Small intestine (tissue), 7 donors: Measurements from ENCODE around the gene SMS. TPM values are rescaled to one million over a fixed set of nuclear protein-coding genes. Genes with fewer than 3 reads are reported as not detected.
A peak's percentile ranks its signal among the peaks of the same experiment; 100 is the strongest.

Experiments
- DNase-seq, 2 donors: peaks; one replicate each; pipeline versions ENCODE4 v3.0.0 to v3.0.0-alpha.2; 2013
- FAIRE-seq: peaks from 2 replicates; lab custom pipeline; 2012; peaks lifted over from hg19 to GRCh38; lab: Jason Lieb, UNC
- H3K27ac ChIP-seq, 3 donors: one replicate each; pipeline ENCODE4 v1.5.1; 2013; ENCODE audit warnings: low read length in 2 of 3, mild to moderate bottlenecking in 2 of 3, control low read depth in 1 of 3, inconsistent platforms in 1 of 3, low read depth in 1 of 3, moderate library complexity in 1 of 3
- H3K27me3 ChIP-seq, 3 donors: one replicate each; pipeline ENCODE4 v1.6.1; 2013; ENCODE audit warnings: low read length in 3 of 3, inconsistent platforms in 1 of 3; ENCODE audit not compliant: control insufficient read depth in 3 of 3, insufficient read depth in 3 of 3
- H3K36me3 ChIP-seq, 3 donors: one replicate each; pipeline ENCODE4 v1.6.1; 2013; ENCODE audit warnings: low read length in 3 of 3, inconsistent platforms in 1 of 3, low read depth in 1 of 3, mild to moderate bottlenecking in 1 of 3, moderate library complexity in 1 of 3; ENCODE audit not compliant: control insufficient read depth in 3 of 3, insufficient read depth in 2 of 3
- H3K4me1 ChIP-seq, 3 donors: one replicate each; pipeline ENCODE4 v1.6.1; 2013; ENCODE audit warnings: low read length in 2 of 3, inconsistent platforms in 1 of 3, low read depth in 1 of 3, mild to moderate bottlenecking in 1 of 3, moderate library complexity in 1 of 3; ENCODE audit not compliant: control insufficient read depth in 3 of 3, insufficient read depth in 2 of 3
- H3K4me3 ChIP-seq, 3 donors: one replicate each; pipeline ENCODE4 v1.5.1; 2013; ENCODE audit warnings: low read length in 3 of 3, control low read depth in 1 of 3, inconsistent platforms in 1 of 3, low read depth in 1 of 3, mild to moderate bottlenecking in 1 of 3, moderate library complexity in 1 of 3
- H3K9me3 ChIP-seq, 2 donors: one replicate each; pipeline ENCODE4 v1.6.1; 2013; ENCODE audit warnings: low read depth in 1 of 2, low read length in 1 of 2; ENCODE audit not compliant: control insufficient read depth in 2 of 2, insufficient read depth in 1 of 2
- WGBS, 3 donors: extraction: QIAGEN DNeasy Blood & Tissue Kit; methylation state at CpG; one replicate each; pipeline ENCODE4 v1.1.7; 2013; 5-methylcytosine and 5-hydroxymethylcytosine counted together
- polyA plus RNA-seq, 4 donors: library from polyadenylated mRNA; stranded (reverse) in 3 of 4; unstranded in 1 of 4; fragments of 200-250 nt in 3 of 4; fragments of 120-200 nt in 1 of 4; gene quantifications; one replicate each; pipeline versions ENCODE4 v1.2.1 to v1.2.3, GENCODE V29; 2013
- donor health status: healthy with polysubstance abuse.
- donor health status: control.
- donor health status: control.
- donor health status: Bipolar disorder and iron deficiency.
- donor health status: healthy.

Gene SMS
- polyA plus RNA-seq, 4 donors = 60.3 to 89.2 (median 87.5) TPM

DNA sequence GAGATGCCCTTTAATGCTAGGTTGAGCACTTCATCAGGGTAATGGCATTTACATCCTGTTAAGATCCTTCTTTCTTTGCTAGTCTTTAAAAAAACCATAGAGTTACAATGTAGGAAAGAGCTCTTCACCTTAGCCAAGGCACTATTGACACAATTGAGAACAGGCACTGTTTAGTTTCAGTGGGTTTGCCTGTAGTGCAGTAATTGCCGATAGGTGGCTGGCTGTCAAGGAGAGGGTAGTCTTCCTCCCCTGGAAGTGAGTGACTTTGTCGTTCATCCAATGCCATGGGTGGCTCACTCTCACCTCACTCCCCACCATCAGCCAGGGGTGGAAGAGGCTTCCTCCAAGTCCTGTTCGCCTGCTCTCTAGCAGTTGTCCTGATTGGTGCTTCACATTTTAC lies 34.7 kb downstream of the SMS start:
- H3K27me3 ChIP-seq = no peaks in the 10 kb centered on the region
- H3K36me3 ChIP-seq = peaks cover 0 to 13% (median 0%) of the 10 kb centered on the region in 3 donors
- peaks cover 6 to 29% (median 9%) of the 10 kb centered on the region in 3 donors for H3K4me1 ChIP-seq
- H3K9me3 ChIP-seq = no peaks in the 10 kb centered on the region
- DNase-seq (no peak), FAIRE-seq (no peak)
- H3K4me3 ChIP-seq = no peak overlapping the region
- 76 to 97% (median 80%) methylated on average over 3 of the region's 3 CpGs for WGBS, 3 donors
- H3K27ac ChIP-seq = peak overlapping the region in 1 of 3 donors; percentile 20

DNA sequence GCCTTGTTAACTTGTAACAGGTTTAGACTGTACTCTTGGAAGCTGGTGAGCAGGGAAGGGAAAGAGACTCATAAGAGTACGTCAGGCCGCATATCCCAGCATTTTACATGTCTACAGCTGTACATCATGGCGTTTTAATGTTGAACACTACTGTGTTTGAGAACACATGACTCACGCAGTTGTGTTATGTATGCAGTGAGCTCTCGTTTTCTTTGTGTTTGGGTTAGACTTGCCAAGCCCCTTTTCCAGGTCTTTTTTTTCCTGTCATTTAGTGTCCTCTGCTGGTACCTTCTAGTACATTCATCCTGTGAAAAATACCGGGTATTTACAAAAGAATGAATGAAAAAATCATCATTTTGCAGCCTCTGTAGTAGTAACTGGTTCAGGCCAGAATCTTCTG lies 35.3 kb downstream of the SMS start:
- no peak overlapping the region for H3K4me3 ChIP-seq
- H3K27ac ChIP-seq = no peak overlapping the region
- H3K27me3 ChIP-seq = no peaks in the 10 kb centered on the region
- no peaks in the 10 kb centered on the region for H3K9me3 ChIP-seq
- H3K36me3 ChIP-seq = peaks cover 0 to 14% (median 0%) of the 10 kb centered on the region in 3 donors
- DNase-seq = no peak
- FAIRE-seq = no peak
- peaks cover 6 to 29% (median 9%) of the 10 kb centered on the region in 3 donors for H3K4me1 ChIP-seq
- 55 to 63% (median 62%) methylated on average over 6 of the region's 6 CpGs for WGBS, 3 donors

DNA sequence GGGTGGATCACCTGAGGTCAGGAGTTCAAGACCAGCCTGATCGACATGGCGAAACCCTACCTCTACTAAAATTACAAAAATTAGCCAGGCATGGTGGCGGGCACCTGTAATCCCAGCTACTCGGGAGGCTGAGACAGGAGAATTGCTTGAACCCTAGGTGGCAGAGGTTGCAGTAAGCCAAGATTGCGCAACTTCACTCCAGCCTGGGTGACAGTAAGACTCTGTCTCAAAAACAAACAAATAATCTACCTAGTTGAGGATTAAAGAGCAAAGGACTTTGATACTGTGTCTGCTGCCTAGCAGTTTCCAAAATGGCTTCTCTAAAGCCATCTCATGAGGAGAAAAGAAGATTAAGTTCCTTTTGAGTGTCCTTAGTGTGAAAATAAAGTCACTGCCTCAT lies 37.8 kb downstream of the SMS start:
- Histone ChIP-seq H3K9me3 (no peaks in the 10 kb centered on the region), H3K4me3 (no peak overlapping the region), H3K27ac (no peak overlapping the region), H3K36me3 (peaks cover 0 to 12% (median 0%) of the 10 kb centered on the region in 3 donors), H3K27me3 (no peaks in the 10 kb centered on the region), H3K4me1 (peaks cover 4 to 21% (median 6%) of the 10 kb centered on the region in 3 donors)
- FAIRE-seq (no peak), DNase-seq (no peak)
- WGBS, 3 donors = 80 to 98% (median 87%) methylated on average over 5 of the region's 5 CpGs

DNA sequence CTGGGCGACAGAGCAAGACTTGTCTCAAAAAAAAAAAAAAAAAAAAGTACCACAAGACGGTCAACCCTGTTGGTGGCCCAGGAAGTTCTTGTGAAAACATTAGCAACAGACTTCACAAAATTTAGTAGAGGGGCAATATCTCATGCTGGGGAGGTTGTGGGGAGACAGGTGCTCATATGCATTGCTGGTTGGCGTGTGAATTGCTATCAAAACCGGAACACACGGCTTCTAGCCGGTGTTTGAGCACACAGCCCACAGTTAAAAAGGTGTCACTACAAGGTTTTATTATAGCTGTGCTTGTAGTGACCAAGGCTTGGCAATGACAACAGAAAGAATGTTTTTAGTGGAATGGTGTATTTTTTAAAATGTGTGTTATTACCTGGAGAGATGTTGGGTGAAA lies 41.8 kb downstream of the SMS start:
- Histone ChIP-seq H3K9me3 (no peaks in the 10 kb centered on the region), H3K36me3 (peaks cover 0 to 17% (median 0%) of the 10 kb centered on the region in 3 donors), H3K4me1 (peaks cover 0 to 2% (median 0%) of the 10 kb centered on the region in 3 donors), H3K27me3 (no peaks in the 10 kb centered on the region), H3K4me3 (no peak overlapping the region), H3K27ac (no peak overlapping the region)
- 72 to 88% (median 88%) methylated on average over 6 of the region's 6 CpGs for WGBS, 3 donors
- FAIRE-seq = no peak
- DNase-seq = no peak

DNA sequence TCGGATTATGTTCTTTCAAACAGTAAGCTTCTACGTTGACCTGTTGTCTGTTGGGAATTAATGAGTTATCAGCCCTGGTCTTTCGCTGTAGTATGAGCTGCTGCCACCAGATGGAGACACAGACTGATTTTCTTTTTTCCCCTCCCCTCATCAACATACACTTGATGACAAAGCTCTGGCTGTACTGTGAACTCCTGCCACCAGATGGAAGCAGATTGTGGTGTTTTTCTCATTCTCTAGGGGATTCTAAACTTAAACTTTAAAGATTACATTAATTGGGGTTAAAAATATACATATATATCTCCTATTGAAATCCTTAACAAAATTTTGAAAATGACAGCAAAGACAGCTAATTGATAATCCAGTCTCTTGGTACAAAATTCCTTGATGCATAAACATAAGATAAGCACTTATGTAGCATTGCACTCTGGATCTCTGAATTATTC lies 44.8 kb downstream of the SMS start:
- peak; percentile 94 for FAIRE-seq
- WGBS, 3 donors = 2 to 18% (median 8%) methylated on average over 3 of the region's 3 CpGs

DNA sequence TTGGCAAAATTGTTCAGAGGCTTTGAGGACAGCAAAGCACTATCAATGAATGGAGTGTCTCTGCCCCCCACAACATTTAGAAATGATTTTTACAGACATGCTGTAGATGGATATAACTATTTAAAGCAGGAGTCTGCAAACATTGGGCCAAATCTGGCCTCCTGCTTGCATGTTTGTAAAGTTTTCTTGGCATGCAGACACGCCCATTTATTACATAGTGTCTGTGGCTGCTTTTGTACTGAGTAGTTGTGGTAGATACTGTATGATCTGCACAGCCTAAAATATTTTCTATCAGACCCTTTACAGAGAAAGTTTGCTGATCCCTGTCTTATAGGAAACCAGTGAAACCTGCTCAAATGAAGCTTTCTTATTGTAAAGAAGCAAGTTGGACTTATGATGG lies 46.1 kb downstream of the SMS start:
- DNase-seq = no peak
- peaks cover 0 to 2% (median 0%) of the 10 kb centered on the region in 3 donors for H3K4me1 ChIP-seq
- no peaks in the 10 kb centered on the region for H3K27me3 ChIP-seq
- WGBS, 3 donors = 21 to 49% (median 22%) methylated on average over 1 of the region's 1 CpG
- no peaks in the 10 kb centered on the region for H3K9me3 ChIP-seq
- peaks cover 0 to 30% (median 0%) of the 10 kb centered on the region in 3 donors for H3K36me3 ChIP-seq
- no peak overlapping the region for H3K4me3 ChIP-seq
- H3K27ac ChIP-seq = no peak overlapping the region
- no peak for FAIRE-seq

More for the DNA sequence above, 44.8 kb downstream of the SMS start:
- DNase-seq = peak; percentile 76 to 79
- no peaks in the 10 kb centered on the region for H3K27me3 ChIP-seq
- no peaks in the 10 kb centered on the region for H3K9me3 ChIP-seq
- no peak overlapping the region for H3K27ac ChIP-seq
- no peak overlapping the region for H3K4me3 ChIP-seq
- peaks cover 0 to 2% (median 0%) of the 10 kb centered on the region in 3 donors for H3K4me1 ChIP-seq
- peaks cover 0 to 29% (median 0%) of the 10 kb centered on the region in 3 donors for H3K36me3 ChIP-seq

DNA sequence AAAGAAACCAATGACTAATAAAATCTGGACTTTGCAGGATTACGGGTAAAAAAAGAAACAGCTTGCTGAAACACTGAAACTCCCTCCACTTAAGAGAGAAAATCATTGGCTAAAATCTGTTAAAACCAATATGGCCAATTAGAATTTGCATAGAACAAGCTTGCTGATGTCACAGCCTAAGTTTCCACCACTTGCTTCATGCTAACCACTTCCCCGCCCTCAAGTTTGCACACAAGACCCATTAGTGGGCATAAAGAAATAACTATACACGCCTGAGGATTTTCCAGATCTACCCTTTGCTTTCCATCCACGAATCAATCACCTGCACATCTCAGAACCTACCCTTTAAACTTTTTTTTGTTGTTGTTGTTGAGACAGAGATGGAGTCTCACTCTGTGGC lies 48.9 kb downstream of the SMS start:
- no peaks in the 10 kb centered on the region for H3K9me3 ChIP-seq
- WGBS, 3 donors = 66 to 83% (median 82%) methylated on average over 4 of the region's 4 CpGs
- DNase-seq (no peak), FAIRE-seq (no peak)
- no peak overlapping the region for H3K27ac ChIP-seq
- peaks cover 0 to 34% (median 0%) of the 10 kb centered on the region in 3 donors for H3K36me3 ChIP-seq
- no peak overlapping the region for H3K4me3 ChIP-seq
- H3K27me3 ChIP-seq = no peaks in the 10 kb centered on the region
- H3K4me1 ChIP-seq = peaks cover 0 to 2% (median 0%) of the 10 kb centered on the region in 3 donors

DNA sequence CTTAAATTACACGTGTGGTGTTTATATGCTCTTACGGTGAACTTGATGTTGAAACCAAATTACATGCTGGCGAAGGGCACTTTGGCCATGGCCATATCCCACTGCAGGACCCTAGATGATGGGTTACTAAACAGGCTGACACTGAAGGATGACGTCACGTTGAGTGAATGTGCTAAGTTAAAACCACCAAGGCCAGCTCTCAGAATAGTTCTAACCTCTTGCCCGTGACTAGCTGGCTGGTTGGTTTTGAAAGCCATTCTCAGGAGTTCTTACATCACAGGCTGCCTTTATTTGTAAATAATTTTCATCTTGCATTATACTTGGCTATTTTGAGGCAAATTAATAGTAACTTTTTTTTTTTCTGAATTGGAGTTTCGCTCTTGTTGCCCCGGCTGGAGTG lies 50.3 kb downstream of the SMS start:
- H3K4me3 ChIP-seq = no peak overlapping the region

DNA sequence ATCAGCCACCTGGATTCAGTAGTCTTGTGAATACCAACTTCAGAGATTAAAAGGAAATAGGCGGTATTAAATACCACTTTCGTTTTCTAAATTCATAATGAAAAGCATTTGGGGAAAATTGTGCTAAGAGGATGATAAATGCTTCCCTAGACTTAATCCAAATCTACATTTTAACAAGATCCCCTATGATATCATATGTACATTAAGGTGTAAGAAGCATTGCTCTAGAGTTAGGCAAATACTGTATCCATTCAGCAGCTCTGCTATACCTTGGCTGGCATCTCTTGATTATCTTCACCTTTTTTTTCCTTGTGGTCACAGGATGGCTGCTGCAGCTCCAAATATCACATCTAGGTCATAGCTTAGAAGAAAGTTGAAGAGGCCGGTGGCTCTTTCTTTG lies 51.0 kb downstream of the SMS start:
- Histone ChIP-seq H3K4me1 (peaks cover 0 to 1% (median 0%) of the 10 kb centered on the region in 3 donors), H3K36me3 (peaks cover 0 to 31% (median 2%) of the 10 kb centered on the region in 3 donors), H3K9me3 (no peaks in the 10 kb centered on the region), H3K27me3 (no peaks in the 10 kb centered on the region), H3K4me3 (no peak overlapping the region), H3K27ac (no peak overlapping the region)
- WGBS, 3 donors = 79 to 86% (median 85%) methylated on average over 3 of the region's 3 CpGs
- FAIRE-seq (no peak), DNase-seq (no peak)

More for the DNA sequence above, 50.3 kb downstream of the SMS start:
- H3K36me3 ChIP-seq = peaks cover 0 to 32% (median 2%) of the 10 kb centered on the region in 3 donors
- H3K27me3 ChIP-seq = no peaks in the 10 kb centered on the region
- FAIRE-seq = no peak
- DNase-seq = no peak
- peaks cover 0 to 2% (median 0%) of the 10 kb centered on the region in 3 donors for H3K4me1 ChIP-seq
- 85 to 92% (median 87%) methylated on average over 8 of the region's 8 CpGs for WGBS, 3 donors
- no peak overlapping the region for H3K27ac ChIP-seq
- H3K9me3 ChIP-seq = no peaks in the 10 kb centered on the region
